ENCODE data around the gene ING5.
"Not testable (repeated sequence)": the region's sequence is repeated elsewhere in the genome, so short reads cannot be mapped to it uniquely, and the experiment has no call there.

Gene ING5

DNA sequence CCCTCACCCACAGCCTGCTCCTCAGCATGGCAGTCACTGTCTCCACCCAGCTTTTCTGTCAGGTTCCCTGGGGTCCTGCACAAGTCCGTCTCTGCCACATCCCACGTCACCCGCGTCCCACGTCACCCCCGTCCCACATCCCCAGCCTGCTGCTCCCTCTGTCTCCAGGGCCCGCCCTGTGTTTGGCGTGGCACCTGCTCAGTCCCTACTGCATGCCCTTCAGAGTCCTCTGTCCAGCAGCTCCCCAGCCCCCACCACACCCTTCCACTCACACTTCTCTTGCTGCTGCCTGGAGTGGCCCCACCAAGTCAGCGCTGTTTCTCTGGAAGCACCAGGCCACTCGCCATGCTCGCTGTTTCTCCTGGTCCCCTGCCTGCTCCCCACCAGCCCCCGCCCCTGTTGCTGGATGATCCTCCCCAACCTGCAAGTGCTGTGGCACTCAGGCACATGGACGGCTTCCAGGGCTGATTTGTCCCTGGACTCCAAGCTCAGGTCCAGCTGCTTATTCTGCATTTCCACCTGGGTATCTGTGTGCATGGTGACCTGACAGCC lies 45.6 kb upstream of the ING5 start:
- no peak for TF ChIP-seq CTCF (conservative IDR thresholded peaks at IDR 0.05)
- H3K27ac ChIP-seq, result no peak overlapping the region

GRCh38 chr2:241657786-241658254 lies 44.0 kb upstream of the ING5 start:
- no peak for TF ChIP-seq CTCF (conservative IDR thresholded peaks at IDR 0.05)
- H3K27ac ChIP-seq, result no peak overlapping the region

GRCh38 chr2:241658296-241658695 lies 43.5 kb upstream of the ING5 start:
- H3K27ac ChIP-seq, result no peak overlapping the region

GRCh38 chr2:241659150-241659739 lies 42.6 kb upstream of the ING5 start:
- peak; percentile 90 for TF ChIP-seq CTCF (conservative IDR thresholded peaks at IDR 0.05)
- H3K27ac ChIP-seq, result no peak overlapping the region

More at GRCh38 chr2:241658296-241658695, 43.5 kb upstream of the ING5 start:
- TF ChIP-seq CTCF (conservative IDR thresholded peaks at IDR 0.05), result no peak

DNA sequence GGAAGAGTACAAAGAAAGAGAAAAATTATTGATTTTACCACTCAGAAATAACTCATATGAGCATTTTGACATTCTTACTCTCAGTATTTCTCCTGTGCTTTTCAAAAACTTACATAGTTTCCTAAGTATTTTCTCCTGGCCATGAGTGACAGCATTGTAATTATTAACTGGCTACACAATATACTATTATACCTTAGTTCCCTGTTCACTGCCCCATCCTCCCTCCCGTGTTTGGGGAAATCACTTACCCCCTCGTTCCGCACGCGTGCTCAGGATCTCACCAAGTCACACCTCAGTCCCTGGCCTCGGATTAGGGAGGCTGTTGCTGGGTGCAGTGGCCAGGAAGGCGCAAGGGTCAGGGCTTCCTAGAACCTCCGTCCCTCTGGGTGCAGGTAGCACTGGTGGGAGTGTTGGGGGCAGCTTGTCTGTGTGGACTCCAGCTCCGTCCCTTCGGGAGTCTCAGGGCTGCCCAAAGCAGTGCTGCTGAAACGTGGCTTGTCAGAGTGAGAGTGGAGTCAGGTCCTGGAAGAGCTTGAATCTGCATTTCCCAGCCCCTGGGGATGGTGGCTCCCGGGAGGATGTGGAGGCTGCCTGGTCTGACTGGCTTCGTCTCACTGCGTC lies 41.1 kb upstream of the ING5 start:
- no peak for TF ChIP-seq CTCF (conservative IDR thresholded peaks at IDR 0.05)
- peak overlapping the region; percentile 13; the same call in 1 of the 2 replicates for H3K27ac ChIP-seq

DNA sequence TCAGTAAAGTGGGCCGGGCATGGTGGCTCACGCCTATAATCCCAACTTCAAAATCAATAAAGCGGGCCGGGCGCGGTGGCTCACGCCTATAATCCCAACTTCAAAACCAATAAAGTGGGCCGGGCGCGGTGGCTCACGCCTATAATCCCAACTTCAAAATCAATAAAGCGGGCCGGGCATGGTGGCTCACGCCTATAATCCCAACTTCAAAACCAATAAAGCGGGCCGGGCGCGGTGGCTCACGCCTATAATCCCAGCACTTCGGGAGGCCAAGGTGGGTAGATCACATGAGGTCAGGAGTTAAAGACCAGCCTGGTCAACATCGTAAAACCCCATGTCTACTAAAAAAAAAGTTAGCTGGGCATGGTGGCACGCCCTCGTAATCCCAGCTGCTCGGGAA lies 39.1 kb upstream of the ING5 start:
- not testable (repeated sequence) for H3K27ac ChIP-seq

DNA sequence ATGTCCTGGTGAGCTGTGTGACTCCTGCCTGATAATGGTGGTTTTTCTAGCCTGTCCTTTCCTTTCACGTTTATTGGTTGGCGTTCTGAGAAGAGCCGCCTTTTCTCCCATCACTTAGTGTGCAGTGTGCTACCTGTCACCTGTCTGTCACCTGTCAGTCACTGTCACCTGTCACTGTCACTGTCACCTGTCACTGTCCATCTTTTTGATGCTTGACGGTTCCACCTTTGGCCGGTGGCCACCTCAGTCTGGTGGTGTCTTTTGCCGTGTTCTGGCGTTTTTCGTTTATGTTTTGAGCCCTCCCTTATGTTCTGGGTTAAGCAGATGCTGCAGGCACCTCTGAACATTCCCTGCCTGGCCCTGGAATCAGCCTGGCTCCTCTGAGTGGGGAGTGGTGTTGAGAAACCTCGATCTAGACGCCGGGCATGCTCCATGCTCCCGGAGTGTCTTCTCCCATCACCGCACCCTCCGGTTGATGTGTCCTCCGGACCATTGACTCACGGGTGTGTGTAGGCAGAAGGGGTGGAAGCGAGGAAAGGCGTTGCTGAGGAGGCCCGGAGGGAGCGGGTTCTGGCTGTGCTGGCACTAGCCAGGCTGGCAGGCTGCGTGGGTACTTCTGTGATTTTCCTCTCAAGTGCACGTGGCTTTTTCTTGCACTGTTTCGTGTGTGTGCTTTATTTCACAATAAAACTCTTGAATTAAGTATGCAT lies 36.0 kb upstream of the ING5 start:
- peak; percentile 46 for TF ChIP-seq CTCF (conservative IDR thresholded peaks at IDR 0.05)
- H3K27ac ChIP-seq, result no peak overlapping the region
